ENCODE results near the gene EEFSEC. TPM values are rescaled to one million over a fixed set of nuclear protein-coding genes. Genes with fewer than 3 reads are reported as not detected.

EEFSEC gene
- total RNA-seq, 3 donors from 2014 or later: 13.9 to 28.2 (median 19.8) TPM

DNA sequence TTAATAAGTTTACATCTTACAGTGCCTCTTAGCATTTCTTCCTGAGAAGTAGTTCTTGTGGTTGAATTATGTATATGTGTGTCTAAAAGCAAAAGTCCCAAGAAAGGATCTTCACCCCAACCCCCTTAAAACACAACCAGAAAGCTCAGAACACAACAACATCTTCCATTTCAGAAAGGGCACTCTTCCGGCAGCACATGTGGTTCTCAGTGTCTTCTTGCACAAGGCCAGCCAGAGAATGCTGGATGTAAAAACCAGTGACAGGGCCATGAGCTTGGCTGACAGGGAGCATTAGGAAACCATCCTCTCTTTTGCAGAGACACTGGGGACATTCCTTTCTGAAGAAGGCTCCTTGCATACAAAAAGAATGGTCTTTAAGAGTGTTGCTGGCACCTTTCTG, 45.0 kb downstream of the EEFSEC start:
- Histone ChIP-seq H3K4me3 (no peak overlapping the region), H3K27me3 (no peaks in the 10 kb centered on the region), H3K36me3 (no peaks in the 10 kb centered on the region), H3K27ac (no peak overlapping the region), H3K9me3 (no peaks in the 10 kb centered on the region), H3K4me1 (no peaks in the 10 kb centered on the region)
- no peak for DNase-seq (ENCODE audit: low spot score in 2 of 2)
- intact Hi-C loops (cut with DNase I; ENCODE audit: low total_unique reads): no loop called here
- TF ChIP-seq, protein P1, sequence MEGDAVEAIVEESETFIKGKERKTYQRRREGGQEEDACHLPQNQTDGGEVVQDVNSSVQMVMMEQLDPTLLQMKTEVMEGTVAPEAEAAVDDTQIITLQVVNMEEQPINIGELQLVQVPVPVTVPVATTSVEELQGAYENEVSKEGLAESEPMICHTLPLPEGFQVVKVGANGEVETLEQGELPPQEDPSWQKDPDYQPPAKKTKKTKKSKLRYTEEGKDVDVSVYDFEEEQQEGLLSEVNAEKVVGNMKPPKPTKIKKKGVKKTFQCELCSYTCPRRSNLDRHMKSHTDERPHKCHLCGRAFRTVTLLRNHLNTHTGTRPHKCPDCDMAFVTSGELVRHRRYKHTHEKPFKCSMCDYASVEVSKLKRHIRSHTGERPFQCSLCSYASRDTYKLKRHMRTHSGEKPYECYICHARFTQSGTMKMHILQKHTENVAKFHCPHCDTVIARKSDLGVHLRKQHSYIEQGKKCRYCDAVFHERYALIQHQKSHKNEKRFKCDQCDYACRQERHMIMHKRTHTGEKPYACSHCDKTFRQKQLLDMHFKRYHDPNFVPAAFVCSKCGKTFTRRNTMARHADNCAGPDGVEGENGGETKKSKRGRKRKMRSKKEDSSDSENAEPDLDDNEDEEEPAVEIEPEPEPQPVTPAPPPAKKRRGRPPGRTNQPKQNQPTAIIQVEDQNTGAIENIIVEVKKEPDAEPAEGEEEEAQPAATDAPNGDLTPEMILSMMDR (IDR thresholded peaks at IDR 0.05): no peak
- TF ChIP-seq POLR2AphosphoS5 (IDR thresholded peaks at IDR 0.05) (no peak), POLR2A (IDR thresholded peaks at IDR 0.05) (no peak)

DNA sequence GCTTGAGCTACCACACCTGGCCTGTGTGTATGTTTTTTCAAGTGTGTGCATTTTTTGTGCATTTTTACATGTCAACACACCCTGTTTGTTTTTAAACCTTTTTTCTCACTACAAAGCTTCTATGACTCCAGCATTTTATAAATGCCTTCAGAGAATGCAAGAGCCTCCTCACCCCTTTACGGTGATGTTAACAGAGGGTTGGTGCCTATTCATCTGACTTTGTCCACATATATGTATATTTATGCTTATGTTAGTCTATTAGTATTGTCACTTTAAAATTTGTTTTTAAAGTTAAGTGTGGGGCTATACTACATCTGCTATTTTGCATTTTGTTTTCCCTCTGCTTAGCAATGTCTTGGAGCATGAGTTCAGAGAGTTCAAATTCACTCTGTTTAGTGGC, 45.8 kb downstream of the EEFSEC start:
- Histone ChIP-seq H3K4me1 (no peaks in the 10 kb centered on the region), H3K36me3 (no peaks in the 10 kb centered on the region), H3K9me3 (no peaks in the 10 kb centered on the region), H3K27ac (no peak overlapping the region), H3K27me3 (no peaks in the 10 kb centered on the region), H3K4me3 (no peak overlapping the region)
- no peak for DNase-seq (ENCODE audit: low spot score in 2 of 2)
- intact Hi-C loops (cut with DNase I; ENCODE audit: low total_unique reads): no loop called here
- TF ChIP-seq, protein P1 (IDR thresholded peaks at IDR 0.05): no peak
- TF ChIP-seq POLR2A (IDR thresholded peaks at IDR 0.05) (no peak), POLR2AphosphoS5 (IDR thresholded peaks at IDR 0.05) (no peak)

DNA sequence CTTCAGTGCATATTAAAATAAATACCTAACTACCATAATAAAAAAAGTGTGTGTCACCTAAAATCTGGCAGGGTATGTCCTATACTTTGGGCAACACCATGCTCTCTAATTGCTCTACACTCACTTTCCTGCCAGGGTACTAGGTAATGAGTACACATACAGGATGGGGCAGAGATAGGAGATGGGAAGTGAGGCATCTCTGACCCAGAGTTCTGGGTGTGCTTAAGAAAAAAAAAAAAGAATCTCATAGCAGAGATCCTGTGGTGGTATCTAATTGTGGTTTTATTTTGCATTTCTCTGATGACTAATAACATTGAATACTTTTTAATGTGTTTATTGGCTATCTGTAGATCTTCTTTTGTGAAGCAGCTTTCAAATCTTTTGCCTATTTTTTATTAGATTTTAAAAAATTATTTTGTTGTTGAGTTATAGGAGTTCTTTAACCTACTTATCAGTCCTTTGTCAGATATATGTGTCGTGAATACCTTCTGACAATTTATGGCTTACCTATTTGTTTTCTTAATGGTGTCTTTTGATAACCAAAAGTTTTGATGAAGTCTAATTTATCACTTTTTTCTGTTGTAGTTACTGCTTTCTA, 48.0 kb downstream of the EEFSEC start:
- Histone ChIP-seq H3K36me3 (no peaks in the 10 kb centered on the region), H3K4me3 (no peak overlapping the region), H3K4me1 (no peaks in the 10 kb centered on the region), H3K9me3 (no peaks in the 10 kb centered on the region), H3K27me3 (no peaks in the 10 kb centered on the region), H3K27ac (no peak overlapping the region)
- intact Hi-C loops (cut with DNase I; ENCODE audit: low total_unique reads): no loop called here
- TF ChIP-seq POLR2AphosphoS5 (IDR thresholded peaks at IDR 0.05) (no peak), POLR2A (IDR thresholded peaks at IDR 0.05) (no peak)
- TF ChIP-seq, protein P1 (IDR thresholded peaks at IDR 0.05): no peak
- DNase-seq (ENCODE audit: low spot score in 2 of 2): no peak

DNA sequence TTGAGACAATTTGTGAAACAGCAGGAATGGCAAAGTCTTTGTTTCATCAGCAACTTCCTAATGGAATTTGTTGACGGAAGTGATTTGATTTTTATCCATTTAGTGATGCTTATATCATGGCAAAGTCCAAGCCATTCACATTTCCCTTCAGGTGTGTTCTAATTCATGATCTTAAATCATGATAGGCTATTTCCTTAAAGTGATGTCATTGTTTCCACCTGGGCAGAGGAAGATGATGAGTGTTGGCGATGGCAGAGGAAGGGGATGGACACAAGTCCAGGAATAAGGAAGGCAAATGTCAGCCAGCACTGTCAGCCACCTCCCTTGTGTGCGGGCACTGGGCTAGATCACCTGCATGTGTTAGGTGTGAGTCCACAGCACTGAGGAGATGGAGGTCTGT, 49.9 kb downstream of the EEFSEC start:
- no peak for DNase-seq (ENCODE audit: low spot score in 2 of 2)
- Histone ChIP-seq H3K27me3 (no peaks in the 10 kb centered on the region), H3K36me3 (no peaks in the 10 kb centered on the region), H3K9me3 (no peaks in the 10 kb centered on the region), H3K4me1 (no peaks in the 10 kb centered on the region), H3K27ac (no peak overlapping the region), H3K4me3 (no peak overlapping the region)
- TF ChIP-seq, protein P1 (IDR thresholded peaks at IDR 0.05): no peak
- TF ChIP-seq POLR2AphosphoS5 (IDR thresholded peaks at IDR 0.05): no peak
- TF ChIP-seq POLR2A (IDR thresholded peaks at IDR 0.05): no peak
- intact Hi-C loops (cut with DNase I; ENCODE audit: low total_unique reads): no loop called here

DNA sequence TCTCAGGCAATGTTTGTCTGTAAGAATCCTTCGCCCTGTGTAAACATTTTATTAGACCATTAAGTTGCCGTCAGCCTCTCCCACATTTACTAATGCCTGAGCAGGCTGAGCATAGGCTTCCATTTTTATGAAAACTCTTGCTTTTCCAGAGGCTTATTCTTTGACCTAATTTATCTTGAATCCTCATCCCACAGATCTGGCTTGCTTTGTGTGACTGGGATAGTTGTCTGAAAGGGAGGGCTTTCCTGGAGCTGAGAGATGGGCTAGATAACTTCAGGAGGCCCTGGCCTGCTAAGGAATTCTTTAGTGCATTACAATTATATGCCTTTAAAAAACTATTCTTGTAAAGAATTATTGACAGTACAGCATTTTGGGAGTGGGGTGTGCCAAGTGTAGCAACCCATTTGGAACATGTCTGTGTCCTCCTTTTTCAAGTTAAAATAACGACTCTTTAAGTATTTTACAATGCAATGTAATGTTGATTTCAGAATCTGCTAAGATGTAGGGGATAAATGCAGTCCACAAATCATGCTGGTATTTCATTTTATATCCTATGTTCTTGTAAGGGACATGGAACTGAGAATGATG, 52.4 kb downstream of the EEFSEC start:
- no peak for TF ChIP-seq POLR2A (IDR thresholded peaks at IDR 0.05)
- TF ChIP-seq, protein P1 (IDR thresholded peaks at IDR 0.05): no peak
- TF ChIP-seq POLR2AphosphoS5 (IDR thresholded peaks at IDR 0.05): no peak
- Histone ChIP-seq H3K27ac (no peak overlapping the region), H3K9me3 (no peaks in the 10 kb centered on the region), H3K27me3 (no peaks in the 10 kb centered on the region), H3K4me3 (no peak overlapping the region), H3K36me3 (no peaks in the 10 kb centered on the region), H3K4me1 (no peaks in the 10 kb centered on the region)
- intact Hi-C loops (cut with DNase I; ENCODE audit: low total_unique reads): no loop called here
- no peak for DNase-seq (ENCODE audit: low spot score in 2 of 2)

Measured in breast epithelium (tissue), 4 donors.